GM12878 (cell line): ENCODE measurements around the gene WDR43. TPM values are rescaled to one million over a fixed set of nuclear protein-coding genes. Genes with fewer than 3 reads are reported as not detected.

Source experiments
- ATAC-seq: fragments of 200-7000 bp; cut with Tn5 transposase; 3 replicates; pipeline ENCODE4 v1.9.1; 2020; ENCODE audit warnings: mild to moderate bottlenecking, moderate library complexity
- BruUV-seq: library from RNA; stranded (reverse); fragments of 400-500 nt; replicated peaks from 2 replicates; lab custom pipeline; 2021; lab: Mats Ljungman, UMichigan
- CTCF ChIA-PET: fragments of 300-600 bp; sonication (Branson Sonifier 250); formaldehyde crosslinking; extraction: SDS; loops from one replicate; lab custom pipeline; 2021; ENCODE audit warnings: inconsistent platforms; lab: Yijun Ruan, JAX
- POLR2A ChIA-PET: fragments of 350-600 bp; formaldehyde crosslinking; extraction: SDS; loops from one replicate; lab custom pipeline; 2021; ENCODE audit warnings: inconsistent platforms; lab: Charles Lee
- RAD21 ChIA-PET: fragments of 300-600 bp; sonication (Branson Sonifier 250); formaldehyde crosslinking; loops from one replicate; lab custom pipeline; 2023; ENCODE audit warnings: antibody characterized with exemption; ENCODE audit not compliant: unreplicated experiment; lab: Charles Lee
- SMC1A ChIA-PET: fragments of 300-600 bp; sonication (Branson Sonifier 250); formaldehyde crosslinking; loops from one replicate; lab custom pipeline; 2023; ENCODE audit not compliant: unreplicated experiment, uncharacterized antibody; lab: Charles Lee
- DNase-seq: peaks from one replicate; pipeline ENCODE4 v3.0.0-alpha.2; 2011; ENCODE audit warnings: low read depth, low spot score
- FAIRE-seq: peaks from 3 replicates; lab custom pipeline; 2011; peaks lifted over from hg19 to GRCh38; lab: Jason Lieb, UNC
- H2AFZ ChIP-seq: 2 replicates; pipeline ENCODE4 v1.6.0; 2011; ENCODE audit warnings: low read depth, low read length, control low read depth; ENCODE audit not compliant: control insufficient read depth
- H3K27ac ChIP-seq: 2 replicates; pipeline ENCODE4 v1.5.1; 2011; ENCODE audit warnings: control low read depth; ENCODE audit not compliant: control insufficient read depth, insufficient read depth
- H3K27me3 ChIP-seq, 2 experiments: replicated peaks in 1 of 2; 2 replicates each; pipeline versions ENCODE4 v1.6.0 to v1.6.1; 2011; ENCODE audit warnings: low read length in 1 of 2; ENCODE audit not compliant: control insufficient read depth in 2 of 2, insufficient read depth in 2 of 2
- H3K36me3 ChIP-seq, 2 experiments: 2 replicates each; pipeline ENCODE4 v1.5.1; 2011; ENCODE audit warnings: low read length in 1 of 2; ENCODE audit not compliant: control insufficient read depth in 2 of 2, insufficient read depth in 2 of 2
- H3K4me1 ChIP-seq: 2 replicates; pipeline ENCODE4 v1.6.1; 2011; ENCODE audit warnings: mild to moderate bottlenecking, low read length, moderate library complexity, mixed read lengths; ENCODE audit not compliant: control insufficient read depth, insufficient read depth
- H3K4me2 ChIP-seq: 2 replicates; pipeline ENCODE4 v1.6.0; 2011; ENCODE audit warnings: control low read depth; ENCODE audit not compliant: control insufficient read depth, insufficient read depth
- H3K4me3 ChIP-seq: fragments of 200-600 bp; sonication (generic); 2 replicates; pipeline ENCODE4 v1.5.1; 2016
- H3K79me2 ChIP-seq: 2 replicates; pipeline ENCODE4 v1.6.0; 2011; ENCODE audit warnings: low read length; ENCODE audit not compliant: control insufficient read depth, insufficient read depth
- H3K9ac ChIP-seq: 2 replicates; pipeline ENCODE4 v1.8.0; 2011; ENCODE audit warnings: low read length, control low read depth, mixed read lengths; ENCODE audit not compliant: control insufficient read depth, insufficient read depth
- H3K9me3 ChIP-seq: replicated peaks from 3 replicates; pipeline ENCODE4 v1.5.1; 2011; ENCODE audit warnings: mild to moderate bottlenecking, low read length; ENCODE audit not compliant: control insufficient read depth, insufficient read depth
- H4K20me1 ChIP-seq: 2 replicates; pipeline ENCODE4 v1.6.0; 2011; ENCODE audit not compliant: control insufficient read depth, insufficient read depth
- DPF2 ChIP-seq: fragments of 450-650 bp; IDR thresholded peaks from 2 replicates; pipeline ENCODE4 v1.6.1; 2017; ENCODE audit warnings: mild to moderate bottlenecking
- MXI1 ChIP-seq: fragments of 150-350 bp; IDR thresholded peaks from 2 replicates; pipeline ENCODE4 v1.6.1; 2011; ENCODE audit warnings: low read depth, mild to moderate bottlenecking, inconsistent platforms, low read length, improper control_type of control experiment
- POLR2AphosphoS5 ChIP-seq: IDR thresholded peaks from 2 replicates; pipeline ENCODE4 v1.6.1; 2011; ENCODE audit warnings: mild to moderate bottlenecking, low read length, inconsistent platforms
- SIN3A ChIP-seq: IDR thresholded peaks from 2 replicates; pipeline ENCODE4 v1.6.1; 2012; ENCODE audit warnings: low read depth, low read length, improper control_type of control experiment
- SMARCA5 ChIP-seq: fragments of 450-650 bp; IDR thresholded peaks from 2 replicates; pipeline ENCODE4 v1.6.1; 2017; ENCODE audit warnings: mild to moderate bottlenecking
- SP1 ChIP-seq: IDR thresholded peaks from one replicate; pipeline ENCODE4 v1.6.1; 2011; ENCODE audit warnings: low read depth, low read length
- TBL1XR1 ChIP-seq: IDR thresholded peaks from 2 replicates; pipeline ENCODE4 v1.6.1; 2012; ENCODE audit warnings: low read depth, low read length, improper control_type of control experiment
- ZNF384 ChIP-seq: IDR thresholded peaks from 2 replicates; pipeline ENCODE4 v1.6.1; 2012; ENCODE audit warnings: low read depth, mild to moderate bottlenecking, low read length, improper control_type of control experiment, borderline replicate concordance
- WGBS: methylation state at CpG from one replicate; pipeline ENCODE4 v1.1.6; 2016; ENCODE audit warnings: low lambda C conversion rate; ENCODE audit not compliant: insufficient replicate concordance, insufficient coverage; ENCODE audit errors: missing lambda C conversion rate; 5-methylcytosine and 5-hydroxymethylcytosine counted together
- in situ Hi-C: fragments of 300-500 bp; cut with MboI; formaldehyde crosslinking; loops from 9 replicates; pipeline ENCODE4 v1.14.3; 2018; ENCODE audit warnings: mixed read lengths
- intact Hi-C: fragments of 100-400 bp; cut with micrococcal nuclease; formaldehyde crosslinking; loops from one replicate; pipeline ENCODE4 v1.14.2; 2022; ENCODE audit not compliant: unreplicated experiment
- polyA plus RNA-seq, 11 experiments: library from polyadenylated mRNA; depleted of rRNA in 4 of 11; unstranded in 6 of 11; stranded (reverse) in 5 of 11; fragments of >200 nt; fragmentation: Nextera tagmentation in 4 of 11; fragmentation: Illumina TruSeq in 1 of 11; extraction: Ambion mirVana in 4 of 11; extraction: Trizol in 1 of 11; gene quantifications; 1 replicate in 1 of 11; 2 replicates in 10 of 11; pipeline versions ENCODE4 v1.2.1 to v1.2.3, GENCODE V29; 2011 to 2016; ENCODE audit warnings: inconsistent platforms in 2 of 11, missing spikeins in 2 of 11, low read depth in 1 of 11
- total RNA-seq, 4 experiments: library from RNA; depleted of rRNA in 3 of 4; stranded (reverse); fragments of >200 nt in 3 of 4; fragmentation: Illumina TruSeq in 1 of 4; extraction: Trizol in 1 of 4; gene quantifications; 2 replicates each; pipeline versions ENCODE4 v1.2.1 to v1.2.3, GENCODE V29; 2013 to 2021
- TF ChIP-seq, protein P1 (sequence below): IDR thresholded peaks from 2 replicates; pipeline ENCODE4 v1.6.1; 2012; ENCODE audit warnings: low read length, inconsistent platforms
- TF ChIP-seq, protein P2 (sequence below): fragments of 450-650 bp; IDR thresholded peaks from 2 replicates; pipeline ENCODE4 v1.6.1; 2014; ENCODE audit warnings: mild to moderate bottlenecking
- TF ChIP-seq, protein P3 (sequence below): IDR thresholded peaks from 2 replicates; pipeline ENCODE4 v1.6.1; 2012; ENCODE audit warnings: improper control_type of control experiment, low read depth, low read length; ENCODE audit not compliant: insufficient replicate concordance

WDR43 gene
- total and polyA plus RNA-seq, 10 of the 15 experiments (the other 5 are each of a cell fraction or from before 2014, with no cell fraction given) = 39.3 to 153 (median 81.9) TPM

DNA sequence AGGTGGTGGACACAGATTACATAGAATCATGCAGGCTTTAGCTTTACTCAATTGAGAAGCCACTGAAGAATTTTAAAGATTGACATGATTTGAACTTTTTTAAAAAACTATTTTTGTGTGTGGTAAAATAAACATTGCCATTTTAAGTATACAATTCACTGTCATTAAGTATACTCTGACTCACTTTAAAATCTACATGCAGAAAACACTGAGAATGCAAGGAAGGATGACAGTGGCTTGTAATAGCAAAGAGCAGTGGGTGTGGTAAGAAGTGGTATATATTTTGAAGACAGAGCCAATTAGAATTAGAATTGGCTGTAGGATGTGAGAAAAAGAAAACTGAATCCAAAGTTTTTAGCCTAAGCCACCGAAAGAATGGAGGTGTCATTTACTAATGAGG lies 39.3 kb upstream of the WDR43 start:
- Histone ChIP-seq H3K9ac (no peak overlapping the region), H3K27ac (no peak overlapping the region), H3K79me2 (no peaks in the 10 kb centered on the region), H3K27me3 (no peaks in the 10 kb centered on the region), H3K4me1 (no peaks in the 10 kb centered on the region), H3K4me2 (no peak overlapping the region), H3K36me3 (peaks cover 0 to 2% of the 10 kb centered on the region in 2 experiments; a peak in 1 of 4 replicates), H4K20me1 (no peaks in the 10 kb centered on the region), H3K9me3 (no peaks in the 10 kb centered on the region), H2AFZ (no peak overlapping the region), H3K4me3 (no peak overlapping the region)
- in situ Hi-C loops = no loop called here
- DNase-seq = no peak
- no peak for ATAC-seq
- ChIA-PET POLR2A (no interaction called here), CTCF (no interaction called here), RAD21 (no interaction called here), SMC1A (no interaction called here)
- WGBS = 96% methylated on average over 1 of the region's 1 CpG
- TF ChIP-seq ZNF384 (no peak), SP1 (no peak), TBL1XR1 (no peak), DPF2 (no peak), SMARCA5 (no peak), MXI1 (no peak), SIN3A (no peak), POLR2AphosphoS5 (no peak)
- TF ChIP-seq, protein P1, sequence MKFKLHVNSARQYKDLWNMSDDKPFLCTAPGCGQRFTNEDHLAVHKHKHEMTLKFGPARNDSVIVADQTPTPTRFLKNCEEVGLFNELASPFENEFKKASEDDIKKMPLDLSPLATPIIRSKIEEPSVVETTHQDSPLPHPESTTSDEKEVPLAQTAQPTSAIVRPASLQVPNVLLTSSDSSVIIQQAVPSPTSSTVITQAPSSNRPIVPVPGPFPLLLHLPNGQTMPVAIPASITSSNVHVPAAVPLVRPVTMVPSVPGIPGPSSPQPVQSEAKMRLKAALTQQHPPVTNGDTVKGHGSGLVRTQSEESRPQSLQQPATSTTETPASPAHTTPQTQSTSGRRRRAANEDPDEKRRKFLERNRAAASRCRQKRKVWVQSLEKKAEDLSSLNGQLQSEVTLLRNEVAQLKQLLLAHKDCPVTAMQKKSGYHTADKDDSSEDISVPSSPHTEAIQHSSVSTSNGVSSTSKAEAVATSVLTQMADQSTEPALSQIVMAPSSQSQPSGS = no peak
- TF ChIP-seq, protein P2, sequence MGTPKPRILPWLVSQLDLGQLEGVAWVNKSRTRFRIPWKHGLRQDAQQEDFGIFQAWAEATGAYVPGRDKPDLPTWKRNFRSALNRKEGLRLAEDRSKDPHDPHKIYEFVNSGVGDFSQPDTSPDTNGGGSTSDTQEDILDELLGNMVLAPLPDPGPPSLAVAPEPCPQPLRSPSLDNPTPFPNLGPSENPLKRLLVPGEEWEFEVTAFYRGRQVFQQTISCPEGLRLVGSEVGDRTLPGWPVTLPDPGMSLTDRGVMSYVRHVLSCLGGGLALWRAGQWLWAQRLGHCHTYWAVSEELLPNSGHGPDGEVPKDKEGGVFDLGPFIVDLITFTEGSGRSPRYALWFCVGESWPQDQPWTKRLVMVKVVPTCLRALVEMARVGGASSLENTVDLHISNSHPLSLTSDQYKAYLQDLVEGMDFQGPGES = no peak
- TF ChIP-seq, protein P3, sequence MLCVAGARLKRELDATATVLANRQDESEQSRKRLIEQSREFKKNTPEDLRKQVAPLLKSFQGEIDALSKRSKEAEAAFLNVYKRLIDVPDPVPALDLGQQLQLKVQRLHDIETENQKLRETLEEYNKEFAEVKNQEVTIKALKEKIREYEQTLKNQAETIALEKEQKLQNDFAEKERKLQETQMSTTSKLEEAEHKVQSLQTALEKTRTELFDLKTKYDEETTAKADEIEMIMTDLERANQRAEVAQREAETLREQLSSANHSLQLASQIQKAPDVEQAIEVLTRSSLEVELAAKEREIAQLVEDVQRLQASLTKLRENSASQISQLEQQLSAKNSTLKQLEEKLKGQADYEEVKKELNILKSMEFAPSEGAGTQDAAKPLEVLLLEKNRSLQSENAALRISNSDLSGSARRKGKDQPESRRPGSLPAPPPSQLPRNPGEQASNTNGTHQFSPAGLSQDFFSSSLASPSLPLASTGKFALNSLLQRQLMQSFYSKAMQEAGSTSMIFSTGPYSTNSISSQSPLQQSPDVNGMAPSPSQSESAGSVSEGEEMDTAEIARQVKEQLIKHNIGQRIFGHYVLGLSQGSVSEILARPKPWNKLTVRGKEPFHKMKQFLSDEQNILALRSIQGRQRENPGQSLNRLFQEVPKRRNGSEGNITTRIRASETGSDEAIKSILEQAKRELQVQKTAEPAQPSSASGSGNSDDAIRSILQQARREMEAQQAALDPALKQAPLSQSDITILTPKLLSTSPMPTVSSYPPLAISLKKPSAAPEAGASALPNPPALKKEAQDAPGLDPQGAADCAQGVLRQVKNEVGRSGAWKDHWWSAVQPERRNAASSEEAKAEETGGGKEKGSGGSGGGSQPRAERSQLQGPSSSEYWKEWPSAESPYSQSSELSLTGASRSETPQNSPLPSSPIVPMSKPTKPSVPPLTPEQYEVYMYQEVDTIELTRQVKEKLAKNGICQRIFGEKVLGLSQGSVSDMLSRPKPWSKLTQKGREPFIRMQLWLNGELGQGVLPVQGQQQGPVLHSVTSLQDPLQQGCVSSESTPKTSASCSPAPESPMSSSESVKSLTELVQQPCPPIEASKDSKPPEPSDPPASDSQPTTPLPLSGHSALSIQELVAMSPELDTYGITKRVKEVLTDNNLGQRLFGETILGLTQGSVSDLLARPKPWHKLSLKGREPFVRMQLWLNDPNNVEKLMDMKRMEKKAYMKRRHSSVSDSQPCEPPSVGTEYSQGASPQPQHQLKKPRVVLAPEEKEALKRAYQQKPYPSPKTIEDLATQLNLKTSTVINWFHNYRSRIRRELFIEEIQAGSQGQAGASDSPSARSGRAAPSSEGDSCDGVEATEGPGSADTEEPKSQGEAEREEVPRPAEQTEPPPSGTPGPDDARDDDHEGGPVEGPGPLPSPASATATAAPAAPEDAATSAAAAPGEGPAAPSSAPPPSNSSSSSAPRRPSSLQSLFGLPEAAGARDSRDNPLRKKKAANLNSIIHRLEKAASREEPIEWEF = no peak
- no TSS peak for BruUV-seq
- intact Hi-C loops = no loop called here
- FAIRE-seq = no peak
